Measurements from ENCODE around the gene PTPN4. TPM values are rescaled to one million over a fixed set of nuclear protein-coding genes. Genes with fewer than 3 reads are reported as not detected.

PTPN4 gene, protein sequence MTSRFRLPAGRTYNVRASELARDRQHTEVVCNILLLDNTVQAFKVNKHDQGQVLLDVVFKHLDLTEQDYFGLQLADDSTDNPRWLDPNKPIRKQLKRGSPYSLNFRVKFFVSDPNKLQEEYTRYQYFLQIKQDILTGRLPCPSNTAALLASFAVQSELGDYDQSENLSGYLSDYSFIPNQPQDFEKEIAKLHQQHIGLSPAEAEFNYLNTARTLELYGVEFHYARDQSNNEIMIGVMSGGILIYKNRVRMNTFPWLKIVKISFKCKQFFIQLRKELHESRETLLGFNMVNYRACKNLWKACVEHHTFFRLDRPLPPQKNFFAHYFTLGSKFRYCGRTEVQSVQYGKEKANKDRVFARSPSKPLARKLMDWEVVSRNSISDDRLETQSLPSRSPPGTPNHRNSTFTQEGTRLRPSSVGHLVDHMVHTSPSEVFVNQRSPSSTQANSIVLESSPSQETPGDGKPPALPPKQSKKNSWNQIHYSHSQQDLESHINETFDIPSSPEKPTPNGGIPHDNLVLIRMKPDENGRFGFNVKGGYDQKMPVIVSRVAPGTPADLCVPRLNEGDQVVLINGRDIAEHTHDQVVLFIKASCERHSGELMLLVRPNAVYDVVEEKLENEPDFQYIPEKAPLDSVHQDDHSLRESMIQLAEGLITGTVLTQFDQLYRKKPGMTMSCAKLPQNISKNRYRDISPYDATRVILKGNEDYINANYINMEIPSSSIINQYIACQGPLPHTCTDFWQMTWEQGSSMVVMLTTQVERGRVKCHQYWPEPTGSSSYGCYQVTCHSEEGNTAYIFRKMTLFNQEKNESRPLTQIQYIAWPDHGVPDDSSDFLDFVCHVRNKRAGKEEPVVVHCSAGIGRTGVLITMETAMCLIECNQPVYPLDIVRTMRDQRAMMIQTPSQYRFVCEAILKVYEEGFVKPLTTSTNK
- total RNA-seq: 10 to 100 TPM; 23.7 to 65.3 TPM

- intact Hi-C loops (cut with DNase I): loop anchor here (2.0 to 10.0 kb wide), 4 partner anchors 53 to 253 kb away; partner anchors contain the start of gene EPB41L5
- Histone ChIP-seq H3K36me3 (no peaks in the 10 kb centered on the region), H3K27ac (peak within 1 kb of the TSS; percentile 87 to 93), H3K4me3 (peak within 1 kb of the TSS; percentile 77 to 88), H3K27me3 (replicated peaks; ENCODE audit: insufficient read depth) (no peaks in the 10 kb centered on the region), H3K9me3 (no peaks in the 10 kb centered on the region), H3K4me1 (replicated peaks) (no peaks in the 10 kb centered on the region)
- peak; percentile 82 for TF ChIP-seq POLR2A (IDR thresholded peaks at IDR 0.05)
- TF ChIP-seq POLR2AphosphoS5 (IDR thresholded peaks at IDR 0.05): peak; percentile 98
- no peak for TF ChIP-seq CTCF (IDR thresholded peaks at IDR 0.05)
- peak; percentile 97 for DNase-seq (ENCODE audit: low spot score)
- under 1% methylated on average over 59 of the region's 59 CpGs for WGBS
Measured at GRCh38 chr2:119759451-119760236, at the start of gene PTPN4. Gene PTPN4, plus strand, starts transcription at chr2:119759922. Its CDS starts 49,932 bp downstream, at chr2:119809854.

- H3K4me3 ChIP-seq: no peak overlapping the region
- no peak overlapping the region for H3K27ac ChIP-seq
- intact Hi-C loops (cut with DNase I): no loop called here
- no peak for DNase-seq (ENCODE audit: low spot score)
- 89% methylated on average over 8 of the region's 8 CpGs for WGBS
- H3K9me3 ChIP-seq: no peaks in the 10 kb centered on the region
- no peaks in the 10 kb centered on the region for H3K27me3 ChIP-seq (replicated peaks; ENCODE audit: insufficient read depth)
- no peaks in the 10 kb centered on the region for H3K4me1 ChIP-seq (replicated peaks)
- no peaks in the 10 kb centered on the region for H3K36me3 ChIP-seq
- TF ChIP-seq POLR2A (IDR thresholded peaks at IDR 0.05) (no peak), POLR2AphosphoS5 (IDR thresholded peaks at IDR 0.05) (no peak), CTCF (IDR thresholded peaks at IDR 0.05) (no peak)
Measured at GRCh38 chr2:119710281-119710680, 49.4 kb upstream of the PTPN4 start.

DNA sequence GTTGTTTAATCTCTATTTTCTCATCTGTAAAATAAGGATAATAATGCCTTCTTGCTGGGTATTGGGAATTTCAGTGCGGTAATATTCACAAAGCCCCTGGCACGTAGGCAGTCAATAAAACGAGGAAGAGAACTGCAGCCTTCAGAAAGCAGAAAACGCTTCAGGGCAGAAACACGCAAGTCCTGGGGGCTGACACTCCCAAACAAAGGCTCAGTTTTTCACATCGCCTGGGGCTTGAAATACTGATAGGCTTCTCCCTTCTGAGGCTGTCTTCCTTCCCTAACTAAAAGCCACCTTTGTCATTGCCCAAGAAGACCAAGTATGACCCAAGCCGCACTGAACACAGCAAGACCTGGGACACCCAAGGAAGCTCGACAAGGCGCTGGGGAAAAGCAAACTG, 48.4 kb upstream of the PTPN4 start:
- H3K4me1 ChIP-seq (replicated peaks): no peaks in the 10 kb centered on the region
- no peaks in the 10 kb centered on the region for H3K36me3 ChIP-seq
- H3K4me3 ChIP-seq: no peak overlapping the region
- intact Hi-C loops (cut with DNase I): no loop called here
- no peak overlapping the region for H3K27ac ChIP-seq
- no peak for DNase-seq (ENCODE audit: low spot score)
- WGBS: 80% methylated on average over 9 of the region's 9 CpGs
- H3K27me3 ChIP-seq (replicated peaks; ENCODE audit: insufficient read depth): no peaks in the 10 kb centered on the region
- TF ChIP-seq POLR2AphosphoS5 (IDR thresholded peaks at IDR 0.05): no peak
- TF ChIP-seq POLR2A (IDR thresholded peaks at IDR 0.05): no peak
- TF ChIP-seq CTCF (IDR thresholded peaks at IDR 0.05): no peak
- H3K9me3 ChIP-seq: no peaks in the 10 kb centered on the region

DNA sequence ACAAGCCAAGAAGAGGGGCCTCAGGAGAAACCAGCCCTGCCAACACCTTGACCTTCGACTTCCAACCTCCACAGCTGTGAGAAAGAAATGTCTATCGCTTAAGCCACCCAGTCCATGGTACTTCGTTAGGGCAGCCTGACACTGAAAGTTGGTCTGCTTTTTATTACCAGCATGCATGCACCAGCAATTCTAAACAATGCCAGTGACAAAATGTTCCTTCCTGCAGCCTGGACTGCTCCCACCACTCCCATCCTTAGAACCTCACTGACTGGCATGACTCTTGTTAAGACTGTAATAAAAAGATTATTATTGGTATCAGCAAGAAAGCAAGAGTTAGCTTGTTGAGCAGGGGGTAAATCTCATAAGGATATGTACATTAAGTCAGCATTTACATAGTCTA, 47.2 kb upstream of the PTPN4 start:
- DNase-seq (ENCODE audit: low spot score): peak; percentile 20
- H3K4me3 ChIP-seq: no peak overlapping the region
- intact Hi-C loops (cut with DNase I): no loop called here
- WGBS: 71% methylated on average over 3 of the region's 3 CpGs
- no peaks in the 10 kb centered on the region for H3K4me1 ChIP-seq (replicated peaks)
- peak; percentile 72 for TF ChIP-seq POLR2AphosphoS5 (IDR thresholded peaks at IDR 0.05)
- no peak for TF ChIP-seq CTCF (IDR thresholded peaks at IDR 0.05)
- H3K9me3 ChIP-seq: no peaks in the 10 kb centered on the region
- no peaks in the 10 kb centered on the region for H3K27me3 ChIP-seq (replicated peaks; ENCODE audit: insufficient read depth)
- H3K27ac ChIP-seq: peak overlapping the region in 1 of 2 donors; percentile 45
- H3K36me3 ChIP-seq: no peaks in the 10 kb centered on the region
